ENCODE data around the gene CBY1.

CBY1 gene

DNA sequence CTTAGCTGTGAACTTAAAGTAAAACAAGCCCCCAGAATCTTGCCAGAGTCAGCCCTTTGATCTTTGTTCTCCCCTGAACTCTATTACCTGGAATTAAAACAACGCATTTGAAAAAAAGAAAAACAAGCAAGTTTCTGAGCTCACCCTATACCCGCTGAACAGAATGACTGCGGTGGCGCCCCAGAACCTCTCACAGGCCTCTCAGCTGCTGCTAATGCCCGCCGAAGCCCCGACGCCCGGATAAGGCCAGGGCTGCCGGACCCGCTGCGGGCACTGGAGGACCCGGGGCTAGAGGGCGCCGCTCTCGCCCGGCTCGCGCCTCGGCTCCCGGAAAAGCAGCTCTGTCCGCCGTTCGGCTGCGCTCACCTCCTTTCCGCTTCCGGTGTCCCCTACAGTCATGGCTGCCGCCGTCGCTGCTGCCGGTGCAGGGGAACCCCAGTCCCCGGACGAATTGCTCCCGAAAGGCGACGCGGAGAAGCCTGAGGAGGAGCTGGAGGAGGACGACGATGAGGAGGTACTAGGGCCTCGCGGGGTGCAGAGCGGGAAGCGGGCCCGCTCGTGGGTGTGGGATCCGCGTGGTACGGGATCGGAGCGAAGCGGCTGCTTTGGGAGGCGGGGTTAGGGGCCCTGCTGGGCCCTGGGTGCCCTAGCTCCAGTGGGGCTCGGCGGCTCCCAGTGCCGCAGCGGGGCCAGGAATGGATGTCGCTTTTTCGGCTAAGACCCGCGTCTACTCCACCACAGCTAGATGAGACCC, 25.3 kb downstream of the CBY1 start, which contains the start of gene TOMM22:
TOMM22 (plus strand) TSS at position 376 of the 754 bp plus-strand sequence; CDS start at position 398, 22 bp downstream.
- peak; percentile 55 for DNase-seq (ENCODE audit: extremely low read depth, low read depth)
- TF ChIP-seq, protein P1, sequence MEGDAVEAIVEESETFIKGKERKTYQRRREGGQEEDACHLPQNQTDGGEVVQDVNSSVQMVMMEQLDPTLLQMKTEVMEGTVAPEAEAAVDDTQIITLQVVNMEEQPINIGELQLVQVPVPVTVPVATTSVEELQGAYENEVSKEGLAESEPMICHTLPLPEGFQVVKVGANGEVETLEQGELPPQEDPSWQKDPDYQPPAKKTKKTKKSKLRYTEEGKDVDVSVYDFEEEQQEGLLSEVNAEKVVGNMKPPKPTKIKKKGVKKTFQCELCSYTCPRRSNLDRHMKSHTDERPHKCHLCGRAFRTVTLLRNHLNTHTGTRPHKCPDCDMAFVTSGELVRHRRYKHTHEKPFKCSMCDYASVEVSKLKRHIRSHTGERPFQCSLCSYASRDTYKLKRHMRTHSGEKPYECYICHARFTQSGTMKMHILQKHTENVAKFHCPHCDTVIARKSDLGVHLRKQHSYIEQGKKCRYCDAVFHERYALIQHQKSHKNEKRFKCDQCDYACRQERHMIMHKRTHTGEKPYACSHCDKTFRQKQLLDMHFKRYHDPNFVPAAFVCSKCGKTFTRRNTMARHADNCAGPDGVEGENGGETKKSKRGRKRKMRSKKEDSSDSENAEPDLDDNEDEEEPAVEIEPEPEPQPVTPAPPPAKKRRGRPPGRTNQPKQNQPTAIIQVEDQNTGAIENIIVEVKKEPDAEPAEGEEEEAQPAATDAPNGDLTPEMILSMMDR (IDR thresholded peaks at IDR 0.05; ENCODE audit: low read depth, low read length) = peak; percentile 78

DNA sequence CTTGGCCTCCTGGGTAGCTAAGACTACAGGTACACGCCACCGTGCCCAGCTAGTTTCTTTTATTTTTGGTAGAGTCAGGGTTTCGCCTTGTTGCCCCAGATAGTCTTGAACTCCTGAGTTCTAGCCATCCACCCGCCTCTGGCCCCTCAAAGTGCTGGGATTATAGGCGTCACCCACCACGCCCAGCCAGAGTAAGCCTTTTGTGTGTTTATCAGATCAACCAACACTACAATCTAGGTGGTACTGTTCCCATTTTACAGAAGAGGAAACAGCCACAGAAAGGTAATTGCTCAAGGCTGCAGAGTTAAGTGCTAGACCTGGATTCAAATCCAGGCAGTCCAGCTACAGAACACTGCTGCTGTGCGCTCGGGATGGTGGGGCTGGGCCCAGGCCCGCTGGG, 28.5 kb downstream of the CBY1 start:
- TF ChIP-seq, protein P1 (IDR thresholded peaks at IDR 0.05; ENCODE audit: low read depth, low read length) = no peak
- DNase-seq (ENCODE audit: extremely low read depth, low read depth) = no peak

GRCh38 chr22:38685761-38686160, 29.3 kb downstream of the CBY1 start:
- TF ChIP-seq, protein P1 (IDR thresholded peaks at IDR 0.05; ENCODE audit: low read depth, low read length) = no peak
- DNase-seq (ENCODE audit: extremely low read depth, low read depth) = no peak

DNA sequence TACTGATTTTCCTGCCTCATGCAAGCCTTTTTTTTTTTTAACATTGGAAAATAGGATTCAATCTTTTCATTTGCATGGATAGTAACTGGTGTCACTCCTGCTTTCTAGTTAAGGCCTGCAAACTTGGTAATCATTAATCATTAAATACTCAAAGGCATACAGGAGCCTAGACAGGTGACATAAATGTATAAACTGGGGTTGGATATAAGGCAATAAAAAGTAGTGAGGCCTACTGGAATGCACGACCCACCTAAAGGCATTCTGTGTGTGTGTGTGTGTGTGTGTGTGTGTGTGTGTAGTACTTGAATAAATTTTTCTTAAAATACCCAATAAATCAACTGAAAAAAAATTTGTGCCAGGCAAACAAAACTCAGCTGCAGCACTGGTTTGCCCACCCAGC, 33.2 kb downstream of the CBY1 start:
- no peak for DNase-seq (ENCODE audit: extremely low read depth, low read depth)
- TF ChIP-seq, protein P1 (IDR thresholded peaks at IDR 0.05; ENCODE audit: low read depth, low read length) = no peak

DNA sequence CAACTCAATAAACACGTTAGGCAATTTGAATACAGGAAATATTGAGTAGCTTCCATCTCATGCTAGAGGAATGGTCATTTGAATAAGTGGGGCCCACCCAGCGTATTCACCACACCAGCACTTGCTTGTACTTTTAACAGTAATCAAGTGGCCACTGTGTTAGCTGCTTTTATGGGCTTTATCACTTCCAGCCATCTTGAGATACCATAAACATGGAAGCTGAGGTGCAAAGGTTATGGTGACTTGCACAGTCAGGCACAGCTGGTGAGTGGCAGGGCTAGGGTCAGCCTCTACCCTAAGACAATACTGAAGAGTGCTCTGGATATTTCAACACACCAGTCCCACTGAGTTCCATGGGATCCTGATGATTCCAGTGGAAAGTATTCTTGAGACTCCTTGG, 37.6 kb downstream of the CBY1 start:
- TF ChIP-seq, protein P1 (IDR thresholded peaks at IDR 0.05; ENCODE audit: low read depth, low read length) = no peak
- DNase-seq (ENCODE audit: extremely low read depth, low read depth) = no peak

DNA sequence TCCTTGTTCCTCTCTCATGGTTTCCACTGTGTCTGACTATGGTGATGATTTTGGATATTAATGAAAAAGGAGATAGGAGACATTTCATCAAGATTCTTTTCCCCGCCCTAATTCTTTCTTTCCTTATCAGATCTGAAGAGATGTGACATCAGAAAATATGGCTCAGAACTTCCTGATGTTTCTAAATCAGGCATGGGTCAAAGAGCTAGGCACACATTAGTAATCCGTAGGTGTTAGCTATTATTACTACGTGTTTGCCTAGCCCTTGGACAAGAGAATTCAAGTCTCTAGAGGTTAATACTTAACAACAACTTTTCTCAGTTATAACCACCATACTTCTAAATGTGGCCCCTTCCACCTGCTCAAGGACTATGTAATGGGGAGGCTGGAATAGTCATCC, 38.5 kb downstream of the CBY1 start:
- TF ChIP-seq, protein P1 (IDR thresholded peaks at IDR 0.05; ENCODE audit: low read depth, low read length) = no peak
- DNase-seq (ENCODE audit: extremely low read depth, low read depth) = no peak

- TF ChIP-seq, protein P1 (IDR thresholded peaks at IDR 0.05; ENCODE audit: low read depth, low read length) = no peak
- DNase-seq (ENCODE audit: extremely low read depth, low read depth) = peak; percentile 44
These were observed 40.4 kb downstream of the CBY1 start for GRCh38 chr22:38696606-38697424.
